ENCODE data around the gene SNX15. TPM values are rescaled to one million over a fixed set of nuclear protein-coding genes. Genes with fewer than 3 reads are reported as not detected.
"Not testable (repeated sequence)": the region's sequence is repeated elsewhere in the genome, so short reads cannot be mapped to it uniquely, and the experiment has no call there.

The SNX15 gene
- 11.1 and 17.4 TPM in 2 replicates for total RNA-seq (ENCODE audit: low replicate concordance)

GRCh38 chr11:65027213-65028067, at the start of gene SNX15:
SNX15 (plus strand) TSS chr11:65027439; CDS start chr11:65027538, 99 bp downstream.
- H3K4me3 ChIP-seq (ENCODE audit: low read depth, low read length): peak within 1 kb of the TSS; percentile 86
- DNase-seq (ENCODE audit: low read depth): peak; percentile 98
- TF ChIP-seq CTCF (IDR thresholded peaks at IDR 0.05; ENCODE audit: insufficient read depth, low read length): peak; percentile 75

GRCh38 chr11:64983339-64983738, 43.9 kb upstream of the SNX15 start:
- DNase-seq (ENCODE audit: low read depth); H3K4me3 ChIP-seq (ENCODE audit: low read depth, low read length): not testable (repeated sequence)

GRCh38 chr11:64987998-64988854, 39.0 kb upstream of the SNX15 start:
- TF ChIP-seq CTCF (IDR thresholded peaks at IDR 0.05; ENCODE audit: insufficient read depth, low read length): no peak
- H3K4me3 ChIP-seq (ENCODE audit: low read depth, low read length): no peak overlapping the region
- no peak for DNase-seq (ENCODE audit: low read depth)

- no peak overlapping the region for H3K4me3 ChIP-seq (ENCODE audit: low read depth, low read length)
- DNase-seq (ENCODE audit: low read depth): no peak
- no peak for TF ChIP-seq CTCF (IDR thresholded peaks at IDR 0.05; ENCODE audit: insufficient read depth, low read length)
These were observed 37.8 kb upstream of the SNX15 start for GRCh38 chr11:64989416-64989815.

- no peak overlapping the region for H3K4me3 ChIP-seq (ENCODE audit: low read depth, low read length)
- peak; percentile 33 for DNase-seq (ENCODE audit: low read depth)
- TF ChIP-seq CTCF (IDR thresholded peaks at IDR 0.05; ENCODE audit: insufficient read depth, low read length): no peak
These were observed 36.9 kb upstream of the SNX15 start for GRCh38 chr11:64990222-64990923.

GRCh38 chr11:64994318-64994717, 32.9 kb upstream of the SNX15 start:
- DNase-seq (ENCODE audit: low read depth): no peak
- no peak for TF ChIP-seq CTCF (IDR thresholded peaks at IDR 0.05; ENCODE audit: insufficient read depth, low read length)

More at GRCh38 chr11:64994318-64994717, 32.9 kb upstream of the SNX15 start:
- H3K4me3 ChIP-seq (ENCODE audit: low read depth, low read length): no peak overlapping the region
